ENCODE results near the gene WNT7A. TPM values are rescaled to one million over a fixed set of nuclear protein-coding genes. Genes with fewer than 3 reads are reported as not detected.

Gene WNT7A
- total and polyA plus RNA-seq, 8 donors: 0.35 TPM; not detected in 7

DNA sequence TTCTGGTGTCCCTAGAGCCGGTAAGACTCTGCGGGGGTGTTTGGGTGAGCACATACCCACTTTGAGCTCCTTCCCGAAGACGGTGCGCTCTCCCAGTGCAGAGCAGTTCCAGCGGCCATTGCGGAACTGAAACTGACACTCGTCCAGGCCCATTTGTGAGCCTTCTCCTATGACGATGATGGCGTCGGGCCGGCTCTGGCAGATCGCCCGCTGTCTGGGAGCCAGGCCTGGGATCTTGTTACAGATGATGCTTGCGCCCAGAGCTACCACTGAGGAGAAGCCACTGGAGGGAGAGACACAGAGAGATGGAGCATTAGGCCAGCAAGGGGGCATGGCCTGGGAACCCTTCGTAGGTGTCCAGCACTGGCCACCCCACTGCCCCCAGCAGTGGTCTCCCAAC, 5.0 kb downstream of the WNT7A start:
- H3K36me3 ChIP-seq: no peaks in the 10 kb centered on the region
- 74 to 87% (median 77%) methylated on average over 13 to 16 of the region's 16 CpGs for WGBS, 5 donors
- no peak for DNase-seq
- TF ChIP-seq POLR2AphosphoS5 (IDR thresholded peaks at IDR 0.05) (no peak), POLR2A (IDR thresholded peaks at IDR 0.05) (no peak), EP300 (IDR thresholded peaks at IDR 0.05) (no peak)
- TF ChIP-seq, protein P1, sequence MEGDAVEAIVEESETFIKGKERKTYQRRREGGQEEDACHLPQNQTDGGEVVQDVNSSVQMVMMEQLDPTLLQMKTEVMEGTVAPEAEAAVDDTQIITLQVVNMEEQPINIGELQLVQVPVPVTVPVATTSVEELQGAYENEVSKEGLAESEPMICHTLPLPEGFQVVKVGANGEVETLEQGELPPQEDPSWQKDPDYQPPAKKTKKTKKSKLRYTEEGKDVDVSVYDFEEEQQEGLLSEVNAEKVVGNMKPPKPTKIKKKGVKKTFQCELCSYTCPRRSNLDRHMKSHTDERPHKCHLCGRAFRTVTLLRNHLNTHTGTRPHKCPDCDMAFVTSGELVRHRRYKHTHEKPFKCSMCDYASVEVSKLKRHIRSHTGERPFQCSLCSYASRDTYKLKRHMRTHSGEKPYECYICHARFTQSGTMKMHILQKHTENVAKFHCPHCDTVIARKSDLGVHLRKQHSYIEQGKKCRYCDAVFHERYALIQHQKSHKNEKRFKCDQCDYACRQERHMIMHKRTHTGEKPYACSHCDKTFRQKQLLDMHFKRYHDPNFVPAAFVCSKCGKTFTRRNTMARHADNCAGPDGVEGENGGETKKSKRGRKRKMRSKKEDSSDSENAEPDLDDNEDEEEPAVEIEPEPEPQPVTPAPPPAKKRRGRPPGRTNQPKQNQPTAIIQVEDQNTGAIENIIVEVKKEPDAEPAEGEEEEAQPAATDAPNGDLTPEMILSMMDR (IDR thresholded peaks at IDR 0.05): no peak
- peaks cover 20 to 22% (median 21%) of the 10 kb centered on the region in 4 donors for H3K4me1 ChIP-seq
- H3K27me3 ChIP-seq: peaks cover 15 to 58% (median 40%) of the 10 kb centered on the region in 3 donors
- intact Hi-C loops (cut with DNase I; ENCODE audit: low total_unique reads): no loop called here
- no peak overlapping the region for H3K27ac ChIP-seq
- no peak overlapping the region for H3K4me3 ChIP-seq
- H3K9me3 ChIP-seq: peaks cover 0 to 14% (median 9%) of the 10 kb centered on the region in 4 donors

DNA sequence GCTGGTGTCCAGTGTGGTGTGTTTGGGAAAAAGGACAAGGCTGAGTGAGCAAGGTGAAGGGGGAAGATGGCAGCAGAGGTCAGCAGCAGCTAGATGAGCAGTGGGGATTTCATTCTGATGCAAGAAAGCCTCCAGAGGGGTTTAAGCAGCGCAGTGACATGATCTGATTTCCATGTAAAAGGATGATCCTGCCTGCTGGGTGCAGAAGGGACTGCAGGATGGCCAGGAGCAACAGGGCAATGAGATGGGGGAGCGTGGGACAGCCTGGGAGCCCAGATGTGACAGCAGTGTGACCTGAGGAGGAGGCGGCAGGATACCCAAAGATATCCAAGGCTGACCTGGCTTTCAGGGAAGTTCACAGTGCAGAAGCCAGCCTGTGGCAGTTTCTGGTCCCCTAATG, 6.1 kb downstream of the WNT7A start:
- TF ChIP-seq EP300 (IDR thresholded peaks at IDR 0.05) (no peak), POLR2A (IDR thresholded peaks at IDR 0.05) (no peak), POLR2AphosphoS5 (IDR thresholded peaks at IDR 0.05) (no peak)
- TF ChIP-seq, protein P1 (IDR thresholded peaks at IDR 0.05): no peak
- intact Hi-C loops (cut with DNase I; ENCODE audit: low total_unique reads): no loop called here
- Histone ChIP-seq H3K4me1 (peaks cover 10 to 11% (median 10%) of the 10 kb centered on the region in 4 donors), H3K36me3 (no peaks in the 10 kb centered on the region), H3K9me3 (peaks cover 0 to 14% (median 9%) of the 10 kb centered on the region in 4 donors), H3K27ac (no peak overlapping the region), H3K4me3 (no peak overlapping the region), H3K27me3 (peaks cover 6 to 48% (median 29%) of the 10 kb centered on the region in 3 donors)
- DNase-seq: no peak
- WGBS, 5 donors: 30 to 45% (median 34%) methylated on average over 2 to 3 of the region's 3 CpGs

DNA sequence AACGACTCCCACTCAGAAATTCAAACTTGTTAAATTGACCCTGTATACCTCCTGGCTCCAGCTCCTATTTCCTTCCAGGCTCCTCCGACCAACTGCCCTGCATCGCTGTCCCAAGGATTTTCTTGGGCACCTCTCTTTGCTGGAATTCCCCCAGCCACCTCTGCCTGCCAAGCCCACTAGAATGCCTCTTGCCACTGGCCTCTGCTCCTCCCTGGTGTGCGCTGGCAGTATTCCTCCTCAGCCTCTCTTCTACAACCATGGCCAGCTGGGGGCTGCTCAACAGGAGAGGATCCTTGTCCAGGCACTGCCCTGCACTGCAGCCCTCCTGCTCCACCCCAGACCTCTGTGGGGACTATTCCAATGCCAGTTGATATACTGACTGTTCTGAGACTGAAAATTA, 7.4 kb downstream of the WNT7A start:
- Histone ChIP-seq H3K4me3 (no peak overlapping the region), H3K9me3 (peaks cover 0 to 14% (median 9%) of the 10 kb centered on the region in 4 donors), H3K27me3 (peaks cover 0 to 34% (median 16%) of the 10 kb centered on the region in 3 donors), H3K27ac (no peak overlapping the region), H3K4me1 (no peaks in the 10 kb centered on the region), H3K36me3 (no peaks in the 10 kb centered on the region)
- TF ChIP-seq EP300 (IDR thresholded peaks at IDR 0.05) (no peak), POLR2AphosphoS5 (IDR thresholded peaks at IDR 0.05) (no peak), POLR2A (IDR thresholded peaks at IDR 0.05) (no peak)
- TF ChIP-seq, protein P1 (IDR thresholded peaks at IDR 0.05): no peak
- no peak for DNase-seq
- 68 to 83% (median 80%) methylated on average over 4 of the region's 4 CpGs for WGBS, 5 donors
- intact Hi-C loops (cut with DNase I; ENCODE audit: low total_unique reads): no loop called here

DNA sequence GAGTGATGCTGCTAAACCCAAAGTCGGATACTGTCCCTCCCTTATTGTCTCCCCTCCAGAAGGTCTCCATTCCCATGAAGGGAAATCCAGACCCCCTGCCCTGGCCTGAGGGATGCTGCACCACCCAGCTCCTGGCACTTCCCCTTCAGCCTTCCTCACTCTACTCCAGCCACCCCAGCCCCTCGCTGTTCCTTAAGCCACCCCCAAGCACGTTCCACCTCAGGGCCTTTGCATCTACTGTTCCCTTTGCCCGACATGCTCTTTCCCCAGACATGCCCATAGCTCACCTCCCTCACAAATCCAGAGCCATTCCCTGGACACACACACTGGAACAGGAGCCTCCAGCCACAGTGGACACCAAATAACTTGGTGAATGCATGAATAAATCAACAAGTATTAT, 8.1 kb downstream of the WNT7A start:
- no peak for DNase-seq
- WGBS, 5 donors: 58 to 84% (median 82%) methylated on average over 4 of the region's 4 CpGs
- intact Hi-C loops (cut with DNase I; ENCODE audit: low total_unique reads): no loop called here

More for the DNA sequence above, 8.1 kb downstream of the WNT7A start:
- H3K4me3 ChIP-seq: no peak overlapping the region
- H3K27me3 ChIP-seq: peaks cover 0 to 32% (median 12%) of the 10 kb centered on the region in 3 donors
- H3K27ac ChIP-seq: no peak overlapping the region
- H3K36me3 ChIP-seq: no peaks in the 10 kb centered on the region
- H3K9me3 ChIP-seq: peaks cover 0 to 14% (median 9%) of the 10 kb centered on the region in 4 donors
- H3K4me1 ChIP-seq: no peaks in the 10 kb centered on the region
- TF ChIP-seq, protein P1 (IDR thresholded peaks at IDR 0.05): no peak
- no peak for TF ChIP-seq POLR2AphosphoS5 (IDR thresholded peaks at IDR 0.05)
- TF ChIP-seq POLR2A (IDR thresholded peaks at IDR 0.05): no peak
- no peak for TF ChIP-seq EP300 (IDR thresholded peaks at IDR 0.05)

Measured in stomach (tissue), 9 donors.